GM21528 (cell line): ENCODE measurements around the gene SCAANT1.

Experiments
- ATAC-seq: cut with Tn5 transposase; IDR thresholded peaks from one replicate; pipeline ENCODE4 v1.9.1; 2021; ENCODE audit warnings: mild to moderate bottlenecking, moderate library complexity; ENCODE audit not compliant: unreplicated experiment, low FRiP score

The SCAANT1 gene

GRCh38 chr3:63934041-63934866, 22.1 kb upstream of the SCAANT1 start:
- no peak for ATAC-seq

- ATAC-seq = peak; percentile 68
These were observed 21.3 kb upstream of the SCAANT1 start for GRCh38 chr3:63933459-63933858.

- no peak for ATAC-seq
These were observed 20.5 kb upstream of the SCAANT1 start for GRCh38 chr3:63932509-63933212.

GRCh38 chr3:63931290-63931689, 19.1 kb upstream of the SCAANT1 start:
- no peak for ATAC-seq

- ATAC-seq = peak; percentile 75
These were observed 15.5 kb upstream of the SCAANT1 start for GRCh38 chr3:63927422-63928280.

- no peak for ATAC-seq
These were observed 14.1 kb upstream of the SCAANT1 start for GRCh38 chr3:63926309-63926708.

GRCh38 chr3:63922491-63923199, 10.5 kb upstream of the SCAANT1 start:
- no peak for ATAC-seq

GRCh38 chr3:63921741-63922482, 9.7 kb upstream of the SCAANT1 start:
- peak; percentile 82 for ATAC-seq

GRCh38 chr3:63920001-63920400, 7.8 kb upstream of the SCAANT1 start:
- ATAC-seq = no peak

- no peak for ATAC-seq
These were observed 6.1 kb upstream of the SCAANT1 start for GRCh38 chr3:63918321-63918720.

- ATAC-seq = no peak
These were observed 2.1 kb upstream of the SCAANT1 start for GRCh38 chr3:63914312-63914711.

- ATAC-seq = peak; percentile 19
These were observed 795 bp upstream of the SCAANT1 start for GRCh38 chr3:63912768-63913588.

- peak; percentile 24 for ATAC-seq
These were observed 692 bp downstream of the SCAANT1 start for GRCh38 chr3:63911509-63911872.

- ATAC-seq = no peak
These were observed 1.3 kb downstream of the SCAANT1 start for GRCh38 chr3:63910891-63911290.

GRCh38 chr3:63910001-63910400, 2.2 kb downstream of the SCAANT1 start:
- no peak for ATAC-seq

GRCh38 chr3:63909431-63909830, 2.8 kb downstream of the SCAANT1 start:
- no peak for ATAC-seq

GRCh38 chr3:63908776-63909175, 3.4 kb downstream of the SCAANT1 start:
- ATAC-seq = no peak

GRCh38 chr3:63908081-63908736, 4.0 kb downstream of the SCAANT1 start:
- ATAC-seq = no peak
